Stimulated activated CD4-positive, alpha-beta T cell treated with anti-CD3 and anti-CD28 coated beads, Interleukin-4, amount 100 ng/mL, for 4 hours (primary cell): ENCODE data around the gene SAMD1.
"Not testable (repeated sequence)": the region's sequence is repeated elsewhere in the genome, so short reads cannot be mapped to it uniquely, and the experiment has no call there.

ENCODE experiments used
- DNase-seq, 2 experiments: peaks; one replicate each; pipeline ENCODE4 v3.0.0-alpha.2; 2020

Gene SAMD1

GRCh38 chr19:14059093-14059480 is 31.5 kb downstream of the SAMD1 start:
- peak; percentile 38 to 48 for DNase-seq

- DNase-seq = no peak
These were observed 32.1 kb downstream of the SAMD1 start for GRCh38 chr19:14058182-14059092.

GRCh38 chr19:14056741-14057356 is 33.7 kb downstream of the SAMD1 start:
- no peak for DNase-seq

- no peak for DNase-seq
These were observed 34.4 kb downstream of the SAMD1 start for GRCh38 chr19:14056069-14056666.

- no peak for DNase-seq
These were observed 35.2 kb downstream of the SAMD1 start for GRCh38 chr19:14055396-14055795.

- DNase-seq = no peak
These were observed 35.8 kb downstream of the SAMD1 start for GRCh38 chr19:14054721-14055120.

- no peak for DNase-seq
These were observed 36.5 kb downstream of the SAMD1 start for GRCh38 chr19:14054099-14054498.

GRCh38 chr19:14053500-14053899 is 37.1 kb downstream of the SAMD1 start:
- DNase-seq = no peak

- DNase-seq = no peak
These were observed 37.5 kb downstream of the SAMD1 start for GRCh38 chr19:14053032-14053431.

GRCh38 chr19:14052470-14052869 is 38.1 kb downstream of the SAMD1 start:
- DNase-seq = no peak

GRCh38 chr19:14051980-14052379 is 38.6 kb downstream of the SAMD1 start:
- DNase-seq = no peak

GRCh38 chr19:14050961-14051360 is 39.6 kb downstream of the SAMD1 start:
- DNase-seq = not testable (repeated sequence)

GRCh38 chr19:14050512-14050911 is 40.0 kb downstream of the SAMD1 start:
- no peak for DNase-seq

- DNase-seq = peak; percentile 72 to 76
These were observed 42.0 kb downstream of the SAMD1 start for GRCh38 chr19:14048443-14049153.

GRCh38 chr19:14047866-14048265 is 42.7 kb downstream of the SAMD1 start:
- not testable (repeated sequence) for DNase-seq

- peak in 1 of 2 experiments; percentile 10 for DNase-seq
These were observed 47.6 kb downstream of the SAMD1 start for GRCh38 chr19:14042659-14043608.

- DNase-seq = no peak
These were observed 51.4 kb downstream of the SAMD1 start for GRCh38 chr19:14039181-14039580.
